WTC11 (cell line): Measurements from ENCODE around the gene FAM120AOS.

Experiments
- CTCF ChIP-seq: fragments of 200-600 bp; IDR thresholded peaks from 2 replicates; pipeline ENCODE4 v1.8.0; 2022; ENCODE audit warnings: antibody characterized with exemption
- GTF2I ChIP-seq: fragments of 250-450 bp; sonication (Bioruptor Pico); conservative IDR thresholded peaks from 2 replicates; pipeline ENCODE4 v1.4.0; 2021; ENCODE audit warnings: mild to moderate bottlenecking
- NFE2L1 ChIP-seq: sonication (generic); formaldehyde crosslinking; IDR thresholded peaks from 2 replicates; pipeline ENCODE4 v1.8.1; 2023; ENCODE audit warnings: missing genetic modification reagents
- TCF7 ChIP-seq: sonication (generic); formaldehyde crosslinking; IDR thresholded peaks from 2 replicates; pipeline ENCODE4 v1.8.0; 2022; ENCODE audit warnings: mild to moderate bottlenecking, low read depth, missing genetic modification reagents, moderate library complexity
- TEAD1 ChIP-seq: sonication (generic); formaldehyde crosslinking; IDR thresholded peaks from 2 replicates; pipeline ENCODE4 v1.8.0; 2022; ENCODE audit warnings: mild to moderate bottlenecking, missing genetic modification reagents
- ZBTB43 ChIP-seq: sonication (generic); formaldehyde crosslinking; IDR thresholded peaks from 2 replicates; pipeline ENCODE4 v1.8.1; 2023; ENCODE audit warnings: mild to moderate bottlenecking, missing genetic modification reagents
- ZNF121 ChIP-seq: sonication (generic); formaldehyde crosslinking; IDR thresholded peaks from 2 replicates; pipeline ENCODE4 v1.8.0; 2023; ENCODE audit warnings: missing genetic modification reagents
- ZNF138 ChIP-seq: sonication (generic); formaldehyde crosslinking; conservative IDR thresholded peaks from 2 replicates; pipeline ENCODE4 v1.8.1; 2022; ENCODE audit warnings: mild to moderate bottlenecking, moderate library complexity, missing genetic modification reagents
- ZNF263 ChIP-seq: sonication (generic); formaldehyde crosslinking; IDR thresholded peaks from 2 replicates; pipeline ENCODE4 v1.8.1; 2022; ENCODE audit warnings: low read depth, mild to moderate bottlenecking, moderate library complexity, missing genetic modification reagents
- ZNF512 ChIP-seq: sonication (generic); formaldehyde crosslinking; IDR thresholded peaks from 2 replicates; pipeline ENCODE4 v1.8.1; 2022; ENCODE audit warnings: missing genetic modification reagents, borderline replicate concordance
- TF ChIP-seq, protein P1 (sequence below): fragments of 250-450 bp; sonication (Bioruptor Pico); IDR thresholded peaks from 2 replicates; pipeline ENCODE4 v1.9.0; 2021; ENCODE audit warnings: mild to moderate bottlenecking

DNA sequence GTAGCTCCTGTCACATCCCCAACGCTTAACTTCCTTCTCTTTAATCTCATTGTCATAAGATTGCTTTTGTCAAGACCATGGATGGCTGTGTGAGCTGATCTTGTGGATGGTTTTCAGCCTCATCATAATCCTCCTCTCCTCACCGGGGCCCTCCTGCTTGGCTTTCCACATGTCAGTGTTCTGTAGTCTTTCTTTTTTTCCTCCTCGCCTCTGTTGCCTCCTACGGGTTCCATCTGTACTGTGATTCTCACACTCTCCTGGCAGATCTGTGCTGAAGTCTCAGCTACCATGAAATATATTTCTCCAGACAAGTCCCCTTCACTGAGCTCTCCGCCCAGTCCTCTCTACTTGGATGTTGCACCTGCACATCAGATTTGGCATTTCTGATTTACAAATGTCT is 34.9 kb upstream of the FAM120AOS start:
- TF ChIP-seq CTCF (no peak), GTF2I (CRISPR knock-in tag) (no peak), TCF7 (CRISPR knock-in tag) (no peak), ZNF512 (CRISPR knock-in tag) (no peak), NFE2L1 (CRISPR knock-in tag) (no peak), ZNF263 (CRISPR knock-in tag) (no peak), TEAD1 (CRISPR knock-in tag) (no peak), ZNF121 (CRISPR knock-in tag) (no peak), ZNF138 (CRISPR knock-in tag) (no peak), ZBTB43 (CRISPR knock-in tag) (no peak)
- TF ChIP-seq, protein P1, sequence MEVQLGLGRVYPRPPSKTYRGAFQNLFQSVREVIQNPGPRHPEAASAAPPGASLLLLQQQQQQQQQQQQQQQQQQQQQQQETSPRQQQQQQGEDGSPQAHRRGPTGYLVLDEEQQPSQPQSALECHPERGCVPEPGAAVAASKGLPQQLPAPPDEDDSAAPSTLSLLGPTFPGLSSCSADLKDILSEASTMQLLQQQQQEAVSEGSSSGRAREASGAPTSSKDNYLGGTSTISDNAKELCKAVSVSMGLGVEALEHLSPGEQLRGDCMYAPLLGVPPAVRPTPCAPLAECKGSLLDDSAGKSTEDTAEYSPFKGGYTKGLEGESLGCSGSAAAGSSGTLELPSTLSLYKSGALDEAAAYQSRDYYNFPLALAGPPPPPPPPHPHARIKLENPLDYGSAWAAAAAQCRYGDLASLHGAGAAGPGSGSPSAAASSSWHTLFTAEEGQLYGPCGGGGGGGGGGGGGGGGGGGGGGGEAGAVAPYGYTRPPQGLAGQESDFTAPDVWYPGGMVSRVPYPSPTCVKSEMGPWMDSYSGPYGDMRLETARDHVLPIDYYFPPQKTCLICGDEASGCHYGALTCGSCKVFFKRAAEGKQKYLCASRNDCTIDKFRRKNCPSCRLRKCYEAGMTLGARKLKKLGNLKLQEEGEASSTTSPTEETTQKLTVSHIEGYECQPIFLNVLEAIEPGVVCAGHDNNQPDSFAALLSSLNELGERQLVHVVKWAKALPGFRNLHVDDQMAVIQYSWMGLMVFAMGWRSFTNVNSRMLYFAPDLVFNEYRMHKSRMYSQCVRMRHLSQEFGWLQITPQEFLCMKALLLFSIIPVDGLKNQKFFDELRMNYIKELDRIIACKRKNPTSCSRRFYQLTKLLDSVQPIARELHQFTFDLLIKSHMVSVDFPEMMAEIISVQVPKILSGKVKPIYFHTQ (CRISPR knock-in tag), result no peak
